GM21390 (cell line): ENCODE measurements around the gene PCDH15.

ENCODE experiments used
- ATAC-seq: cut with Tn5 transposase; IDR thresholded peaks from one replicate; pipeline ENCODE4 v1.9.1; 2021; ENCODE audit not compliant: unreplicated experiment

The PCDH15 gene

DNA sequence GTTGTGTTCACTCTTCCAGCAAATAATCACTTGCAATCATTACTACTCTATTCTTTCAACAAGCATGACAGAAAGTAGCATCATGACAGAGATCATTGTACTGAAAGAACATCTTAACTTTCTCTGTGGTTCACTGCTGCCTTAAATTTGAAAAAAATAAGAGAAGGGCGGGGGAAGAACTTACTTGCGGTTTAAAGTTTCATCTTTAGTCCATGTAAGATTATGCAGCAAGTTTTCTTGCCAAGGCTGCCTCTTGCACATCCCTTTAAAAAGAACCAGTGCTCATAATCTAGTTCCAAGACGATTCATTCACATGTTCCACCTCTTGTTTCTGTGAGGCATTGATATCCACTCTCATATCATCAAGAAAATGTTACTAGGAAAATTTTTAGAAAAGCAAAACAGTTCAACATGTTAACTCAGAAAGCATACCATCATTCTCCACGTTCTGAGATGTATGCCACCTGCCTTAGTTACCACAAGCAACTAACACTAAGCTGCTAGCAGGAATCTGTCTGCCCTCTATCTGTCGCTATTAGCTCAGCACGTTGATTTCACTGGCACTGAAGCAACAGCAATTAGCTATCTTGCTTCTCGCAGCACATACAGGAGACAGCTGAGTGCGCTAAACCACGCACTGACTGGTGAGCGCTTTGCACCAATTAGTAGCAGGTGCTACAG, at the start of gene PCDH15:
TSS of gene PCDH15 (minus strand) at position 491 of the 681 bp plus-strand sequence. CDS start 136,969 bp downstream, outside the sequence.
- no peak for ATAC-seq

DNA sequence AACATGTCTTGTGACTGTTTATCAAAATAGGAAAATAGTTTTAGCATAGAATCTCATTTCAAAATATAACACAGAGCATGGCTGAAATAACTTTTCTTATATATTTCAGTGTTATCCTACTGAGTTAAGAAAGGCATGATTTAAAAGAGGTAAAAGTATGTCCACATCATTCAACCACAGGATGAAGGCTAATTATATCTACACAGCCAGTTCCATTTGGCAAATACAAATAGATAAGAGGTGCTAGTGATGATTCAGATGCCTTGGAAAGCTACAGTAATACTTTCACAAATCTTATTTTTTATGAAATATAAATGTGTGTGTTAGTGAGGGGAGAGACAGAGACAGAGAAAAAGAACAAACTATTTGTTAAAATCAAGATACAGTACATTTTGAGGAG, 42.9 kb upstream of the PCDH15 start:
- no peak for ATAC-seq

DNA sequence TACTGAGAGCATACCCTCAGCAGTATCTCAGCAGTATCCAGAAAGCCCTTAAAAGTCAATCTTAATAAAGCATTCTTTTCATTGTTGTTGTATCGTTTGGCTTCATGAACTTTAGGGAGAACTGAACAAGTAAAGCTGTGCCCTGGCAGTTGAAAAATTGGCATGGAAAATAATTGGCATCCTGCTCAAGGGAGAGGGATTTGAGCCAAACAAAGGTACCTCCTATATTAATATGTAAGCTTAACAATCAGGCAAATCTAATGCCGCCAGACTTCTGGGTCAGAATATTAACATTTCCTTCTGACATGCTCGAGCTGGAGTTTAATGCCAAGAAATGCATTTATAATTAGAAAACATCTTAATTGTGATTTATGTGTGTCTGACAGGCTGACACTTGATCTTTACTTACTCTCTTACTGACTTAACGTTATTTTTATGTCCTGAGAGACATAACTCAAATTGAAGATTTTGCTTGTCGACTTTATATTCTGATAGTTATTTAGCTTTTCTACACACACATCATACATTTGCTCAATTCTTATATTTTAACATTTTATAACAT, 42.1 kb upstream of the PCDH15 start:
- no peak for ATAC-seq

DNA sequence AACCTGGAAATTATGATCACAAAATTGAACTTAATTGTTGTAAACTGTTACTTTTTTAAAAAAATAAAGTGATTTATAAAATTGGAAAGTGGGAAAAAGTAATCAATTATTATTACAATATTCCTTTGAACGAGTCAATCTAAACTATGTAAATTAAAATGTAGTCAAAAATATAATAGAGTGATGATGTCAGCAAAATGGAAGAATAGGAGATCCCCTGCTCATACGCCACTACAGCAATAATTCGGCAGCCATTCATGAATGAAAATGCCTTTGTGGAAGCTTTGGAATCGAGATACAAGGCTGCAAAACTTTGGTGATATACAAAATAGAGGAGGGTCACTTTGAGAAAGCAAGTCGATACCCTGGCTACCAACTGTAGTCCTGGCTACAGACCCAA, 36.4 kb upstream of the PCDH15 start:
- ATAC-seq, result no peak

DNA sequence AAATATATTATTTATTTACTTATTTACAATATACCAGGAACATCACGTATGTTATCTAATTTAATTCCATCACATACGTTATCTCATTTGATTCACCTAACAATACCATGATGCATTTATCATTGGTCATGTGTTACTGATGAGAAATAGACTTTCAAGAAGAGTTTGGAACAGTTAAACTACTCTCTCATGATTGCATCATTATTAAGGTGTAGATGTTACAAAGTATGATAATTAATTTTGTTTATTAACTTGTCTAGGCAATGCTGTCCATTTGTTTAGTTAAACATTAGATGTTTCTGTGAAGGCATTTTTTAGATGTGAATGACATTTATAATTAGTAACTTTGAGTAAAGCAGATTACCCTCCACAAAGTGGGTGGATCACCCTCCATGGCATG, 32.0 kb upstream of the PCDH15 start:
- ATAC-seq, result no peak

DNA sequence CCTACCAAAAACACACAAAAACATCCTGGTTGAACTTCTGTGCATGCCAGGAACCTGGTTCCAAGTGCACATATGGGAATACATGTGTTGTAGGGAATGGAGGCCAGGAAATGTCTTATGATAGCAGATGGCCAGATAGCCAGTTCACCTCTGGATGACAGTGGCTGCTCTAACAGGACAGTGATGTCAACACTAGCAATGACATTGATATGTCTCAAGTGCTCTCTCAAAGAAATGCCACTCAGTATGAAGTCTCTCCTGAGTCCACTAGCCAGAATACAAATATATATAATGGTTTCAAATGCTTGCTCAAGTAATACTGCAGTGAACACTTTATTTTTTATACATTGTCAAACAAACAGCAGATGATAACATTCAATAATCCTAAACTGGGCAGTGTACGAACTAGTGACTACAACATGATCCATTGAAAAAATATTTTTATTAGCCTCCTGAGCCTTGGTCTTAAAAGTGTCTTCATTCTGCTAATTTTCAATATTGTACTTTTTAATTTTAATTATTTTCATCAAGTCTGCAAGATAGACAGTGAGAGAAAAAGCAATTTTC, 26.0 kb upstream of the PCDH15 start:
- ATAC-seq, result no peak

DNA sequence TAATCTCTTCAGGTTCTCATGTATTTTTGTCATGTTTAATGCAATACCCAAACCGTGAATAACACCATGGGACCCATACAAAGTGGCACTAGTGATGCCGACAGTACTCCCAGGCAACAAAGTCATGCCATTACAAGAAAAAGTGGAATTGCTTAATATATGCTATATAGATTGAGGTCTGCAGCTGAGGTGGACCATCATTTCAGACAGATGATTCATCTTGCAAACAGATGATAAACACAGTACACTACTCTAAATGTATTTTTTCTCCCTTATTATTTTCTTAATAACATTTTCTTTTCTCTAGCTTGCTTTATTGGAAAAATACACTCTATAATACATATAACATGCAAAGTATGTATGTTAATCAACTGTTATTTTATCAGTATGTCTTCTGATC, 14.6 kb upstream of the PCDH15 start:
- no peak for ATAC-seq

DNA sequence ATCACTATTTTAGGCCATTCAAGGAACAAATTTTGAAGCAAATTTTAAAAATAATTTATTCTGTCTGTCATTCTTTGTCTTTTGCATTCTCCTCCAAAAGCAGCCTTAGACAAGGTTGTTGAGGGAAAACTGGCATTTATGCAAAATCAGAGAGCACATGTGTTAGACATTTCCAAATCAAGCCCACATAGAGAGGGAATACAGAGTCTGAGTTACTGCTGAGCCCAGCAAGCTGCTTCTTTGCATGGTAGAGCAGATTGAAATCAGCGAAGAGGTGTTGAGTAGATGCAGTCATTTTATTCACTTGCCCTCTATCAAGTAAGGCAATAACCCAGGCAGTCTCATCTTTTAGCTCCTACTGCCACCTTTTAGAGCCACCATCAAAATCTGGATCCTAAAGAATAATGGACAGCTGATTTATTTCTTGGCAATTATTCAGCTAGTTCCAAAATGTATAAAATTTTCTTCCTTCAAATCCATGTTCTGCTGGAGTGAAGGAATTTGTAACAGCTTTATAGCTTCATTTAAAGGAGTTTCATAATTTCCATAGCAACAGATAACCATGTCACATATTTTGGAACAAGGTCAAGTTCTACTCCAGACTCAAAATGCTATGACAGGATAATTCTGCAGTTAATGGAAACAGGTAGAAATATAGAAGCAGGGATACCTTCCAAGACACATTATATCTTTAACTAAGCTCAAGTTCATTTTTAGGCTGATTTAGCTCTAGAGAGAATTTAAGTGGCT, 7.3 kb upstream of the PCDH15 start:
- ATAC-seq, result no peak

DNA sequence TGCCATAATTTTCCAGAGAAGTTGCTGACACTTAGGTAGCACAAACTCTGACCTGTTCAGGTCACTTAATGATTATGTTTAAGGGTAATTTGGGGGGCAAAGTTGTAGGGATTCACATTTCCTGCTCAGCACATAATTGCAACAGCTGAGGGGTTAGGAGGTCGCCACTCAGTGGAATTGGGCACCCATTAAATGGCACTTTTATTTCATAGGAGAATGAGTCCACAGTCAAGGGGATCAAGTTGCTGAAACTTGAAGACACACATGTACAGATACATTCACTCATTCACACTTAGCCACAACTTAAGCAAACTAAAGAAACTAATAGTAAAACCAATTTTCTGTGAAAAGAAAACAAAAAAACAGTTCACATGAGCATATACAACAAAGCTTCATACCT, 1.5 kb downstream of the PCDH15 start:
- no peak for ATAC-seq

DNA sequence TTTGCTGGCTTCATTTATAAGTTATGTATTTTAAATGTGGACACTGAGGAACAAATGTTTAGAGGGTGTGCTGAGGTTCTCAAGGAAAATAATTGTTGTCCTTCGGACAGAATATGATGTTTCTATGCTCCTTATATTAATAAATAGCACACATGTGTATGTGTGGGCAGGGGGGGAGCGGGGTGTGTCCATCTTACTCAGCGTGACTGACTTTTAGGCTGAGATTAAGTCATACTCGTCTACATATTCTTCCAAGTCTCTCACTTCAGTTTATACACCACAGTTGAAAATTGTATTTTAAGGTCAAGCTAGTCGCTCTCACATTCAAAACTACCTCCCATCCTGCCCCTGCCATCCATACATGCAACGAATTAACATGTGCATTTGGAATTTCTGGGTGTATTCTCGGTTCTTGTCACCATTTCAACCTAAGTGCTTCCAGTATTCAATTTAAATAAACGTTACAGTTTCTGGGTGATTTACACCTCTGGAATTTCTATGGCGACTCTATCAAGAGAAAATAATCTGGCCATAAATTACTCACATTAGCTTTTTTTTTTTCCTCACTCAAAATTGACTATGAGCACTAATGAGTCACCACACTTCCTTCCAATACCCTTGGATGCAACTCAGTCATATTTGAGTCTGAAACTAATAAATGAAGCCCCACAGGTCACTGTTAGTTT, 3.3 kb downstream of the PCDH15 start:
- no peak for ATAC-seq

DNA sequence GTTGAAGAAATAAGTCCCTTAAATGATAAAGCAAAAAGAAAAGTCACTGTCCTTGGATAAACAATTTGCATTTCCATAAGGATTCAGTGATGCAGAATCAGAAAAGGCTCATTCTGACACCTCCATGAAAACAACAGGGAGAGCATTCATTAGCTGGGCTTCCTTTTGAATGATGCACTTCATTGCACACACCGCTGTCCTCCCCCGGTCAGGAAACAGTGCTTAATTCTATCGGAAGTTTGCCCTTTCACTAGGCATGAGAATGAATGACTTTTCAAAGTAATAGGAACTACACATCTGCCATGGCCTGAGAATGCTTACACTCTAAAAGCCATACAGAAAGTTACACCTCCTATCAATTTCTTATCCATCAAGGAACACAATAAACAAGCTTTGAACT, 4.2 kb downstream of the PCDH15 start:
- no peak for ATAC-seq

DNA sequence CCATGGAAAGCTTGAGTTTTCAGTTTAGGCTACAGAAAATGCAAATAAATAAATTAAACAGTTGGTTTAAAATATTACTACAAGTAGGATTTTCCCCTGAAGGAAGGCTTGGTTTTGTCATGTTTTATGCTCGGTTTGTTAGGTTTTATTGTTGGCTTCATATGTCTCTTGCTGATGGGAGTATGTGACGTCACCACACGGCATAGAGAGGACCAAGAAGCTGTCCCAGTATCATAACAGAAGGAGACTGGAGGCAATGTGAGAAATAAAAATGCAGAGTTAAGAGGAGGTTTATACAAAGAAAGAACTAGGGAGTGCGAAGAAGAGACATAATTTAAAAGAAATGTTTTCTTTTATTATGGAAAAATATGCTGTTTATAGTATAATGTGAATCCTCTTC, 24.4 kb downstream of the PCDH15 start:
- ATAC-seq, result no peak

DNA sequence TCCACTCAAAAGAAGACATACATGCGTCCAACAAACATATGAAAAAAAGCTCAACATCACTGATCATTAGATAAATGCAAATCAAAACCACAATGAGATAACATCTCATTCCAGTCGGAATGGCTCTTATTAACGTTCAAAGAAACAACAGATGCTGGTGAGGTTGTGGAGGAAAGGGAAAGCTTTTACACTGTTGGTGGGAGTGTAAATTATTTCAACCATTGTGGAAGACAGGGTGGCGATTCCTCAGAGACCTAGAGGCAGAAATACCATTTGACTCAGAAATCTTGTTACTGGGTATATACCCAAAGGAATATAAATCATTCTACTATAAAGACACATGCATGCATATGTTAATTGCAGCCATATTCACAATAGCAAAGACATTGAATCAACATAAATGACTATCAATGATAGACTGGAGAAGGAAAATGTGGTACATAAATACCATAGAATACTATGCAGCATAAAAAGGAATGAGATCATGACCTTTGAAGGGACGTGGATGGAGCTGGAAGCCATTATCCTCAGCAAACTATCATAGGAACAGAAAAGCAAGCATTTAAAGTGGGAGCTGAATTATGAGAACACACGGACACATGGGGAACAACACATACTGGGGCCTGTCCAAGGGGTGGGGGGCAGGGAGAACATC, 28.4 kb downstream of the PCDH15 start:
- ATAC-seq, result no peak

DNA sequence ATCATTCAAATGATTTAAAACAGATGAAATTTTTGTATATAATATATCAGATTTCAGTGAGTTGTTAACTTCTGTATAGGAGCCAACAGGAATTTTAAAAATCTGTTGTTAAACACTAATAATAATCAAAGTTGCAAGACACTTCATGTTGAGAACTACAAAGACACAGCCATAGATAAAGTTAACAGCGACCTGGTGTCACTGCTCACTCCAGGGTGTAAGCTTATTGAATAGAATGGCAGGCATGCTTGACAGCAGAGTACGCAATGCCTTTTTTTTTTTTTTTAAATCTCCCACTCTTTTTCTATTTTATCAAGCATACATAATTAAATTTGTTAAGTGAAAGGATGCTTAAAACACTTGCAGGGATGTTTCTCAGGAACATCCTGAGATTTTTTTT, 32.0 kb downstream of the PCDH15 start:
- ATAC-seq, result no peak

DNA sequence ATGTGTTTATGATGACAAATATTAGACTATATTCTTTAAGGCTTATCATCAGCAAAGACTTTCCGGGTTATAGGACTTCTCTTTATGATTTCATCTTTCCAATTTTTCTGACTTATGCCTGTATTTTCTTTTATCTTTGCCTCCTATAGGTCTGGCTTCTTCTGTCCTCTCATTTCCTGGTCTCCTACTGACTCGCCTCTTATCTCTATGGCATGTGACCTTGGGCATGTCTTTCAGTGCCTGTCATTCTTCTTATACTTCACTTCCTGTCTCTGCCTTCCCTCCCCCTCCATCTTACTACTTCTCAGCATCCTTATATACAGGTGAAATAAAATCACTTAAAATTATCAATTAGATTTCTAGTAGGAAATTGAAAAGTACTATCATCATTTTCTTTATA, 42.2 kb downstream of the PCDH15 start:
- no peak for ATAC-seq

DNA sequence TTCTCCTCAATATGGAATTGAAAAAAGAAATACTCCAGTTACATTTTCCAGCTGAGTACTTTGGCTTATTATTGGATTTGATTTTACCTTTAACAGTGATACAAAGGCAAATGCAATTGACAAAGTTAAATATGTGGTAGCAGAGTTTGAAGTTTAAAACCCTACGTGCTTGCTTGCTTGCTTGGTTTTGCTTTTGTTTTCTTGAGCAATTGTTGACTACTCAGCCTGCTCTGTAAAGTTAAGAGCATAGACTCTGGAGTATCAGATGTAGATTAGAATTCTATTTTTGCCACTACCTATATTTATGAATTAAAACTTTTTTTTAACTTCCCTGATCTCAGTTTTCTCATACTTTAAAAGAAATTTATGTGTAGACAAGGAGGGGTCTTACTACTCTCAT, 51.4 kb downstream of the PCDH15 start:
- no peak for ATAC-seq

DNA sequence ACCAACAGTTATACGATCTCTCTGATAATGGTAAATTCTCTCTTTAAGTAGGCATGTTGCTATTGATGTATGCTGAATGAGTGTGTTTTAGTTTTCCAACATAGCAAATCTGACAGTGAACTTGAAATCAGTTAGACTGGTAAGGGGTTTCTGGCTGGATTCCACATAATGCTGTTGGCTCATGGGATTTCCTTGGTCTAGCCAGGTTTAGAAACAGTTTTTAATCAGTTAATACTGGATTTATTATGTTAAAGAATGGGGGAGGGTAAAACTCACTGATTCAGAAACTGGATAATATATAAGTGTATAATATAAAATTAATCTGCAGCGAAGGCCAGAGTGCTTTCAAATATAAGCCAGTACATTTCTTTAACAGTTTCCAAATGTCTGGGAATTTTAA, 55.6 kb downstream of the PCDH15 start:
- ATAC-seq, result no peak

DNA sequence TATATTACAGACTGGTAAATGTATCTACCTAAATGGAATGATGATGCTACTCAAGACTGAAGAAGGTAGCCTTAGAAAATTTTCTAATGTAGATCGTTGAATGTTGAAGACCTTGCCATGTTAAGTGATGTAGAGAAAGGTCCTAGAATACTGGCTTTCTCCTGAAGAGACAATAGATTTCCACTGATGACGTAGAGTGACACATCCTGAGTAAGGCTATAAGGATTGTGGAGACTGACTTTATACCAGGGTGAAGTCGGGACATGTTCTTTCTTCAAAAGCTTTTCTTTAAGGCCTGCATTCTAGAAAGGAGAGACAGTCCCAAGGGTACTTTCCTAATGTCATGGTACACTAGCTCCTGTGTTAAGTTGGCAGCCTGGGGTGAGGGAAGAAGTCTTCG, 58.6 kb downstream of the PCDH15 start:
- ATAC-seq, result no peak

DNA sequence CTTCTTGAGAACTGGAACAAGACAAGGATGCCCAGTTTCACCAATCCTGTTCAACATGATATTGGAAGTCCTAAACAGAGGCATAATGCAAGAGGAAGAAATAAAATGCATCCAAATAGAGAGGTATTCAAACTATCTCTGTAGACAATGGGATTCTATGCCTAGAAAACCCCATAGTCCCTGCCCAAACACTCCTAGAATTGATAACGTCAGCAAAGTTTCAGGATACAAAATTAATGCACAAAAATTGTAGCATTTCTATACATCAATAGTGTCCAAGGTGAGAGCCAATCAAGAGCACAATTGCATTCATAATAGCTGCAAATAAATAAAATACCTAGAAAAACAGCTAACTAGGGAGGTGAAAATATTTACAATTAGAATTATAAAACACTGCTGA, 72.5 kb downstream of the PCDH15 start:
- ATAC-seq, result no peak

DNA sequence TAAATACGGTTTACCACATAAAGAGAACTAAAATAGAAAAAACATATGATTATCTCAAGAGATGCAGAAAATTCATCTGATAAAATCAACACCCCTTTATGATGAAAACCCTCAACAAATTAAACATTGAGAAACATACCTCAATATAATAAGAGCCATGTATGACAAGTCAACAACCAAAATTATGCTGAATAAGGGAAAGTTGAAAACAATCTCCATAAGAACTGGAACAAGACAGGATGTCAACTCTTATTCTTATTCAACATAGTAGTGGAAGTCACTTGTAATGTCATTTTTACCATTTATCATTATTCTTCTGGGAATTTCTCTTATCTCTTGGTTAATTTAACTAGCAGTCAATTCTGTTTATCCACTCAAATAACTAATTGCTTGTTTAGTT, 79.0 kb downstream of the PCDH15 start:
- no peak for ATAC-seq

DNA sequence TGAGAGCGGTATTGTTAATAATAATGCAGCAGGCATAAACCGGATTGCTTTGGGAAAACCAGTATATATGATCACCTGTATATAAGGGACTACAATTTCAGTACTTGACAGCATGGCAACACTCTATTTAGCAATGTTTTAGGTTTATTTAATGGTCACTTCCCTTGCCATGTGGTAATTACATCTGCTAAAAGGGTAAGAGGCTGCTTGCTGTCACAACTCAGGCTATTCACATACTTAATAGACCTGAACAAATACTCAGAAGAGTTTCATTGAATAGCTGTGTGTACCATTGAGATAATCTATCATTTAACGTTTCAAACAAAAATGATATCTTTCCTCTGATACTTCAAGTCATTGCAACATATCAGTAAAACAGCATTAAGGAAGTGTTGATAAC, 90.1 kb downstream of the PCDH15 start:
- ATAC-seq, result no peak
